ENCODE data around the gene TMEM60. TPM values are rescaled to one million over a fixed set of nuclear protein-coding genes. Genes with fewer than 3 reads are reported as not detected.
"Not testable (repeated sequence)": the region's sequence is repeated elsewhere in the genome, so short reads cannot be mapped to it uniquely, and the experiment has no call there.

Gene TMEM60
- polyA plus RNA-seq, 1 donor, result 9.6 TPM

- DNase-seq (ENCODE audit: low read depth), result no peak
These were observed 13.5 kb upstream of the TMEM60 start for GRCh38 chr7:77811516-77812289.

DNA sequence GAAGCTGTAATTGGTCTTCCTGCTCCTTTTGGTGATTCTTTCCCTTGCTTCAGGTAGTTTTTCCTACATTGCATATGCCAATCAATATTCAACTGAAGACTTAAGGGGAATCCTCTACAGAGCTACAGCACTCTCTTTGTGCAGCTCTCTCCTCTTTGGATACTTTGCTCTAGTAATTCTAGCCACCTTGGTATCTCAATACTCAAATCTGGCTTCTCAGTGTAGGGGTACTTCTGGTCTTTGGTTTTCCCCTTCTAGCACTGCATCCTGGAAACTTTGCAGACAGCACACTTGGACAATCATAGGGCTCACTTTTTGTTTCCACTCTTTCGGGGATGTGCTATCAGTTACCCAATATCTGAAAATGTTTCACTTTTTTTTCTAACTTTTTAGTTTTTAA lies 10.3 kb upstream of the TMEM60 start:
- DNase-seq (ENCODE audit: low read depth), result no peak

GRCh38 chr7:77806425-77806824 lies 8.2 kb upstream of the TMEM60 start:
- no peak for DNase-seq (ENCODE audit: low read depth)

GRCh38 chr7:77802557-77803405 lies 4.5 kb upstream of the TMEM60 start:
- no peak for DNase-seq (ENCODE audit: low read depth)

- DNase-seq (ENCODE audit: low read depth), result no peak
These were observed 2.5 kb upstream of the TMEM60 start for GRCh38 chr7:77800730-77801129.

DNA sequence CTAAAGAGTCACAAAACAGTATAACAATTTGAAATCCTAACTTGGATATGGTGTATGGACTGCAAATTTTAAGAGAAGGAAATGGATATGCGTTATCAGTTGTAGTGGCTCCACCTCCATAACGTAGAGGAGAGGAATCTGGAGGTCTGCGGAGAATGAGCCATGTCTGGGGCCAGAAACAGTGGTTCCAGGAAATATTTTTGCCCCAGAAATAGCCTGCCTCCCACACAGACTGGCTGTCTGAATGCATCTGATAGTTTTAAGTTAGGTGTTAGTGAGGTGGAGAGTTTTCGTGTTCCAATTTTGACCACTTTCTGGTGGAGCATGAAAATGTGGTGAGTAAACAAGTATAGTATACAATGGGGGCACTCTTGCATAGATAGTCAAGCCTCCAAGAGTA lies 1.9 kb upstream of the TMEM60 start:
- no peak for DNase-seq (ENCODE audit: low read depth)

DNA sequence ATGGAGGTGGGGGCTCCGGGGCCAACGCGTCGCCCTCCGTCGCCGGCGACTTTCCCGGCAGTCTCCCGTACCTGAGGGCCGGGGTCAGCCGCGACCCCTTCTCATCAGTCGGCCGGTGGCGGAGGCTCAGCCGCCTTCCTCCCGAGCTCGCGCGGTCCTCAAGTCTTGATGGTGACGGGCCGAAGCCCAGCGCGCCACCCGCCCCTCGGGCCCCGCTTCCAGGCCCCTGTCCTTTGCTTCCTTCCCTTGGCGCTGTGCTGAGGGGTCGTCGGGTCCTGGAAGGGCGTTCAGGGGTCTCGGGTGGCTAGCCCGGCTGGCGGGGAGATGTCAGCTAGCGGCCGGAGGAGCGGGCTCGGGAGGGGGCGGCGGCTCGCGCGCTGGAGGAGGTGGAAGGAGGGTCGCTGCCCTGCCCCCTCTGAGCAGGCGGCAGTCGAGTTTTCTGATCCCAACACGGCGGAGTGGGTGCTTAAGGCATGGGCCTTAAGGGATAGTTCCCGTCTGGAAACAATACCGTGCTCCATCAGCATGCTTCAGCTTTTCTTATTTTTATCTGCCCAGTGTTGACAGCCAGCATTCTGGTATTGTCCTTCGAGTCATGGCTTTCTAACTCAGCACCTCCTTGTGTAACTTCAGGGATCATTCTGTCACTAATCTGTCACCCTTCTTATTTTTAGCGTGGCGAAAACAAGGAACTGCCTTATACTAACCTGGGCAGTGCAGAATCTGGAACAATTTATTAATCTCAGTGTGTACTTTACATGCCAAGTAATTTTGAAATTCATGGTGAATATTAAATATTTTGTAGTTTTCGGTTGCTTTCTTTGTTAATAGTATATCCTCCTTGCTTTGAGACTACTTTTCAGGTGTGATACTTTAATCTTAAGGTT lies 1.1 kb upstream of the TMEM60 start:
- no peak for DNase-seq (ENCODE audit: low read depth)

GRCh38 chr7:77797734-77798393 lies 370 bp downstream of the TMEM60 start:
- no peak for DNase-seq (ENCODE audit: low read depth)

GRCh38 chr7:77796960-77797359 lies 1.3 kb downstream of the TMEM60 start:
- DNase-seq (ENCODE audit: low read depth), result no peak

DNA sequence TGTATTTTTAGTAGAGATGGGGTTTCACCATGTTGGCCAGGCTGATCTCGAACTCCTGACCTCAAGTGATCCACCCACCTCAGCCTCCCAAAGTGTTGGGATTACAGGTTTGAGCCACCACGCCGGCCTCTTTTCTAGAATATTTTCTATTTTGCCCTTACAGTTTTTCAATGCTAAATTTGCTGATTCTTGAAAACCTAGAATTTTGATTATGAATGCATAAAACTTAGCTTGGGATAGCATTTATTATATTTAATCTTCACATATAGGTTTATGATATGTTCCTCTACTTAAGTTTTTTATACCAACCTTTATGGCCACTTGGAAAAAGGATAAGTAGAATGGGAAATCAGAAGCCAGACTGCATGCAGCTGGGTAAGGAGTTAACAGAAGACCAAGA lies 2.1 kb downstream of the TMEM60 start:
- no peak for DNase-seq (ENCODE audit: low read depth)

DNA sequence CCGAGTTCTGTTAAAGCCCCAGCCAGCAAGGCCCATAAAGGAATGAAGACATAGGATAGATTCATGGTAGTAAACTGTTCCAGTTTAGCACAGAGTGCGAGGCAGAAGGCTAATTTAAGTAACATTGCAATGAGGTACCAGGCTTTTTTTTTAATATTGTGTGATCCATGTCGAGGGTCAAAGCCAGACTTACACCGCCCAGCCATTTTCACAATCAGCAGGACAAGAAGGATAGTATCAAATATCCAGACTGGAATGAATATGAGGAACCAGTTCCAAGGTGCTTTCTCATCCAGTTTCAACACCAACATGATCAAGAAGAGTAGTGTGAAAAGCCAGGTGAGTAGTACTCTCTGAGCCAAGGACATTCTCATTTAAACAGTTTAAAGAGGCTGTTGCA lies 4.2 kb downstream of the TMEM60 start:
- DNase-seq (ENCODE audit: low read depth), result no peak

DNA sequence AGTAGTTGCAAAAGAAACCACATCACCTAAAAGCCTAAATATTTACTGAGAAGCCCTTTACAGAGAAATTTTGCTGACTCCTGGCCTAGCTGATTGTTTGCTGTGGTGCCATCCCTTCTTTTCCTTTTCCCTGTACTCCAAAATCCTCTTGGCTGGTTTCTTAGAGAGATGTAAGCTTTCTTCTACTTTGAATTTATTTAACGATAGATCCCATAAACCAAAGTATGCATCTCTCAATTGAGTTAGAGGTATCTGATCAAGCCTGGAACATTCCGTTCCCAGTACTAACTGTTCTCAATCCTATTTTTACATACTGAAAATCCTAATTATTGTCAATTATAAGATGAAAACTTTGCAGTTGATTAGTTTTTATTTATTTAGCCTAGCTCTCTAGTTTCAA lies 6.3 kb downstream of the TMEM60 start:
- DNase-seq (ENCODE audit: low read depth), result no peak

DNA sequence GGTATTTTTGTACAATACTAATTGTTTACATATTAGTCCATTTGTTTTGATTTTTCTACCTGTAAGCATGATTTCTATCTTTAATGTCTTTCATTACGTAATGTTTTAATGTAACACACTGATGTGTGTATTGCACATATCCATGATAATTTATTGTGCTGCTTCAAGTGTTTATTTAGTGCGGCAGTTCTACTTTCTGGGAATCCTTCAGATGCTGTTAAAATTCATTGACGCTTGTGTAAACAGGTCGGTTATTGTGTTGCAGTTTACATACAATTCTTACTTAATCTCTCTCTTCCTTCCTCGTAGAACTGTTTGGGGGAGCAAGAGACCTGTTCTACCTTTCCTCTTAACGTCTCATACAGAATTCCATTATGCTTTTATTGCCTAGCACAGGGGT lies 6.9 kb downstream of the TMEM60 start:
- no peak for DNase-seq (ENCODE audit: low read depth)

- no peak for DNase-seq (ENCODE audit: low read depth)
These were observed 9.8 kb downstream of the TMEM60 start for GRCh38 chr7:77788327-77788902.

DNA sequence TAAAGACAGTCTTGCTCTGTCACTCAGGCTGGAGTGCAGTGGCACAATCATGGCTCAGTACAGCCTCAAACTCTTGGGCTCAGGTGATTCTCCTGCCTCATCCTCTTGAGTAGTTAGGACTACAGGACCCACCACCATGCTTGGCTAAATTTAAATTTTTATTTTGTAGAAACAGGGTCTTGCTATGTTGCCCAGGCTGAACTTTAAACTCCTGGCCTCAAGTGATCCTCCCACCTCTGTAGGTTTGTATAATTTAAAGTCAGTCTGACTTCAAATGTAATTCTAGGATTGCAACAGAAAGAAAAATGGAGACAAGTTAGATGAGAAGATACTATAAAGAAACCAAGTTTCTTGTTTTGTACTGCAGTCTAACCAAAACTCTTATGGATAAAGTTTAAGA lies 11.5 kb downstream of the TMEM60 start:
- DNase-seq (ENCODE audit: low read depth), result no peak

GRCh38 chr7:77786018-77786417 lies 12.2 kb downstream of the TMEM60 start:
- DNase-seq (ENCODE audit: low read depth), result no peak

- not testable (repeated sequence) for DNase-seq (ENCODE audit: low read depth)
These were observed 13.8 kb downstream of the TMEM60 start for GRCh38 chr7:77784426-77784825.

DNA sequence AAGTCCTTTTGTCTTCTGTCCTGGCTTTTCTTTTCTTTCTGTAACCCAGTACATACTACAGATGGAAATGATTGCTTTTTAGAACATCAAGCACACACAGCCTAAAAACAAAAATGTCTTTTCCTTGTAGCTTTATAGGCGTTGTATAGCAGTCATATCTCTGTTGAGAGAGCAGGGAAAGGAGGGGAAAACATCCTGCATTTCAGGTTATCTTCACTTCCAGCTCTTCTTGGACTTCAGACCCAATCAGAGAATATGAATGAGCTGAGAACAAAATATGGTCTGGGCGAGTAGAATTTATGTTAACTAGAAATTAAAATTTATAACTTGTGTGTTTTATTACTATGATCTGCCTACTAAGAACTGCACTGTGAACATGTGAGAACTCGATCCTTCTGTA lies 14.7 kb downstream of the TMEM60 start:
- DNase-seq (ENCODE audit: low read depth), result no peak

DNA sequence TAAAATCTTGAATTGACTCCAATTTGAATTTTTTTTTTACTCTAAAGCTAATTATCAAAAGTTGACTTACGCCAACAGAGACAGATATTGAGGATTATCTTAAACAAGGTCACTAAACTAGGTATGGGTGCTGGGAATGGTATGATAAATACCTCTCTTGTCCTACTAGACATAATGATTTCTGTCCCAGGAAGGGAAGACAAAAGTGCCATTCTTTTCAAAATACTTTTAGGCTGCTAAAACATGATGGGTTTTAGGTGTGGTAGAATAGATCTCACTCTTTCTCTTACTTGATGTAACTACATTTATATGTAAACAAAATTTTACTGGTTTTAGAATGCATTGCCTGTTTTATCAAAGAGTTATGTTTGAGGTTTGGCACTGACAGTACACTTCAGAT lies 15.1 kb downstream of the TMEM60 start:
- no peak for DNase-seq (ENCODE audit: low read depth)

DNA sequence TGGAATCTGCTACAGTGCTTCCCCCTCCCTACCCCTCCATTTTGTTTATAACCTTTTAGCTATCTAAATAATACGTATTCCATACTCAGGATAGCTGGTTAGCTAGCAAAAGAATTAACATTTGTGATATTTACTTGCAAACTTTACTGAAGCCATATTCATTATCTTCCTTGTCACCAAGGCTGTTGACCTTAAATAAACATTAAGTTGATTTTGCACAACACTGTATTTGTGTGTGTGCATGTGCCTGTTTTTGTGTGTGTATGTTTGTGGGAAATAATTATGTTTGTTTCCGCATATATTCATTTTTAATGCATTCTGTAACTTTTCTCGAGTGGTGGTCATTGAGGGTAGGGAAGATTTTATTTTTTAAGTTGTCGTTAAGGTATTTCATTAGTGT lies 15.9 kb downstream of the TMEM60 start:
- DNase-seq (ENCODE audit: low read depth), result no peak

- no peak for DNase-seq (ENCODE audit: low read depth)
These were observed 19.7 kb downstream of the TMEM60 start for GRCh38 chr7:77778535-77778934.
